Measurements from ENCODE around the gene DTX4. TPM values are rescaled to one million over a fixed set of nuclear protein-coding genes. Genes with fewer than 3 reads are reported as not detected.

Gene DTX4
- 3.7 to 5.0 TPM (median 4.5 TPM) in 5 replicates for total RNA-seq (2022; extraction: Qiagen RNA extraction; ENCODE audit: low read depth)

GRCh38 chr11:59171508-59172322, at the start of gene DTX4:
Gene DTX4, plus strand, starts transcription at chr11:59172132. Its CDS starts 464 bp downstream, at chr11:59172596.

GRCh38 chr11:59142530-59143507, 29.1 kb upstream of the DTX4 start, which contains the start of gene FAM111A:
Gene FAM111A, plus strand, starts transcription at chr11:59142856. Its CDS starts 6,017 bp downstream, at chr11:59148873.

GRCh38 chr11:59212744-59213631, 41.1 kb downstream of the DTX4 start, which contains the start of gene MPEG1:
Gene MPEG1, minus strand, starts transcription at chr11:59212927. Its CDS starts 62 bp downstream, at chr11:59212865.

Other genes with a start within 250 kb of the DTX4 start
- 0.15 TPM in 1 of 5 replicates, not detected in the others for gene GLYATL1, start 232.6 kb upstream of the DTX4 start, total RNA-seq (2022; extraction: Qiagen RNA extraction; ENCODE audit: low read depth)
- gene GLYATL1B, start 85.8 kb upstream of the DTX4 start, total RNA-seq (2022; extraction: Qiagen RNA extraction; ENCODE audit: low read depth), result not detected in 5 replicates
- 6.5 to 7.7 TPM (median 7.3 TPM) in 5 replicates for gene FAM111B, start 64.9 kb upstream of the DTX4 start, total RNA-seq (2022; extraction: Qiagen RNA extraction; ENCODE audit: low read depth)
- gene FAM111A, start 29.3 kb upstream of the DTX4 start, total RNA-seq (2022; extraction: Qiagen RNA extraction; ENCODE audit: low read depth), result 6.5 to 8.9 TPM (median 8.2 TPM) in 5 replicates
- not detected in 5 replicates for gene MPEG1, start 40.8 kb downstream of the DTX4 start, total RNA-seq (2022; extraction: Qiagen RNA extraction; ENCODE audit: low read depth)
- gene OR5AN1, start 186.8 kb downstream of the DTX4 start, total RNA-seq (2022; extraction: Qiagen RNA extraction; ENCODE audit: low read depth), result not detected in 5 replicates